ENCODE data around the gene NCKAP5L.

GRCh38 chr12:49808686-49809380, 19.4 kb downstream of the NCKAP5L start:
- TF ChIP-seq EZH2phosphoT487 (IDR thresholded peaks at IDR 0.05; ENCODE audit: low read length) (no peak), CTCF (IDR thresholded peaks at IDR 0.05; ENCODE audit: low read length) (no peak), EZH2 (optimal IDR thresholded peaks at IDR 0.05; ENCODE audit: low read depth, low read length) (no peak)

Measured in MM.1S (cell line).